Measurements from ENCODE around the gene SPATA1.
"Not testable (repeated sequence)": the region's sequence is repeated elsewhere in the genome, so short reads cannot be mapped to it uniquely, and the experiment has no call there.

The SPATA1 gene

DNA sequence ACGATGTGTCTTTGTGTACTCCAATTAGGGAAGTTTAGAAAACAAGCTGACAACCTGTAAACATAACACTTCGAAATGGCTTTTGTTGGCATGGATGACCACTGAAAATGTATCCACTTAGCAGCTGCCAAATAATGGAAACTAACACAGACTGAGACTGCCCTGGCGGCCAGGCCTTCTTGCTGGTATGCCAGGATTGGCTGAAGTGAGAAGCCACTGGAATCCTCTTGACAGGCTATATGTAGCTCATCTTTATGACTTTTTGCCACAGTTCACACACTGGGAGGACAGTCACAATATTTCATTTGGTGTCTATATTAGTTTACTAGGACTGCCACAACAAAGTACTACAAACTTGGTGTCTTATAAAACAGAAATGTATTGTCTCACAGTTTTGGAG is 80.9 kb downstream of the SPATA1 start:
- no peak for DNase-seq (ENCODE audit: low read depth in 4 of 4, low spot score in 1 of 4)

DNA sequence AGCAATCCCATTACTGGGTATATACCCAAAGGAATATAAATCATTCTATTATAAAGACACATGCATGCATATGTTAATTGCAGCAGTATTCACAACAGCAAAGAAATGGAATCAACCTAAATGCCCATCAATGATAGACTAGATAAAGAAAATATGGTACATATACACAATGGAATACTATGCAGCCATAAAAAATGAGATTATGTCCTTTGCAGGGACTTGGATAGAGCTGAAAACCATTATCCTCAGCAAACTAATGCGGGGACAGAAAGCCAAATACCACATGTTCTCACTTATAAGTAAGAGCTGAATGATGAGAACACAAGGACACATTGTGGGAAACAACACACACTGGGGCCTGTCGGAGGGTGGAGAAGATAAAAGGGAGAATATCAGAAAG is 88.8 kb downstream of the SPATA1 start:
- DNase-seq (ENCODE audit: low read depth in 4 of 4, low spot score in 1 of 4) = not testable (repeated sequence)

DNA sequence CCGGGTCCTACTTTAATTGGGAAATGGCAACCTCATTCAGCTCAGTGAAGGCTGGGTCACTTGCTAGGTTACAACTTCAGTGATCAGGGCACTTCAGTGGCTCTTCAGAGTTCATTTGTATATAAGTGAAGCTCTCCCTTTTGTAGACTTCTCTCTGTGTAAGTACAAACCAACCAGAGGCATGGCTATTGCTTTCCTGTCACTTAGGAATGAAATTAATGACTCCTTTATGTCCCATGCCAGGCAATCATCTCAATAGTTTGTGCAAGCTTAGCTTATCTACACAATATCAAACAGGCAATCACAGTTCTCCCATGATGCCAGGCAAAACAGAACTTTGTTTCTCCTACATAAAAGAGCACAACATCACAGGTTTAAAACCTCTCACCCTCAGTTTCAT is 90.8 kb downstream of the SPATA1 start:
- DNase-seq (ENCODE audit: low read depth in 4 of 4, low spot score in 1 of 4) = no peak

DNA sequence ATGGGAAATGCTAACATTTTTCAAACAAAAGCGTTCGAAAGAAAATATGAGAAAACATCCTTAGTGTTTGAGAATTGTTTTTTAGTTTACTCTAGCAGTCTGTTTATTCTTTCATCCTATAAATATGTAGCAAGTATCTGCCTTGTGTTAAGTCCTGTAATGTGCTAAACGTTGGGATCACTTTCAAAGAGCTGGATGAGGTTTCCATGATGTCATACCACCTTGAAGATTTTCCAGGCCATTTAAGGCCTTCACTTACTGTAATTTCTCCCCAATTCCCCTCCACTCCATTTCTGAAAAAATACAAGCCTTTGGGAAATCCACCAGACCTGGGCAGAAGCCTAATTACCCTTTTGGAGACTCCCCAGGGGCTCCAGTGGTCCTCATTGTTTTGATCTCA is 92.2 kb downstream of the SPATA1 start:
- no peak for DNase-seq (ENCODE audit: low read depth in 4 of 4, low spot score in 1 of 4)

DNA sequence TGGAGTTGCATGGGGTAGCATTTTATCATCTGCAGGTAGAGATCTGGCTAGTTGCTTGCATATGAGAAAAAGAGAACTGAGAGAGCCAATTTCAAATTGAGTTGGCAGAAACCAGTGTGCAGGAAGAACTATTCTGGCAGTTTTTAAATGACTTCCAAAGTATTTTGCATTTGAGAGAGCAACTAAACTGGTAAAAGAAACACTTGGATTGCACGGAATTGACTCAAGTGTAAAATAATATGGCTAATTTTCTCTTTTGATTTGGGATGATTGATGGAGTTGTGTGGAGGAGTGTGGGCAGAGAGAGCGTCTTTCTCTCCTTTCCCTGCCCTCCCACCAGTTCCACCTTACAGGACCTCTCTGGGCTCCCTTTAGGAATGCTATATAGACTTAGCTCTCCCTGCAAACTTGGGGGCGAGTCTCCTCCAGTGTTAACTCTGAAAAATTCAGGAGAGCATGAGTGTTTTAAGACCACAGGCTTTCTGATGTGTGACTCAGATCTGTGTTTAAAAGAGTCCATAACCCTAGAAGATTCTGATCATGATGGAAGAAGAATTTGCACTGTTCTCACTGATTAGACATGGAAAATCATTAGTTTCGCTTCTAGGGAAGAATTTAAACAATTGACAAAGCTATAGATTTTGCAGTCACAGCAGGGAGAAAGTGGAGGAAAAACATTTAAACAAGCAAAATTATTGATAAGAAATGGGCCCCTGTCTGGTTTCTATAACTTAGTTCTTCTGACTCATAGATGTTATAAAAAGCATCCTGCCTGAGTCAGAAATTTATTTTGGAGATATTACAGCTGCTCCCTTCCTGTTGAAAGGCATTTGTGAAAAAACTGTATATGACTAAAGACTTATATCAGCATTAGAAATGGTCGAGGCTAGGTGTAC is 92.9 kb downstream of the SPATA1 start:
- no peak for DNase-seq (ENCODE audit: low read depth in 4 of 4, low spot score in 1 of 4)

DNA sequence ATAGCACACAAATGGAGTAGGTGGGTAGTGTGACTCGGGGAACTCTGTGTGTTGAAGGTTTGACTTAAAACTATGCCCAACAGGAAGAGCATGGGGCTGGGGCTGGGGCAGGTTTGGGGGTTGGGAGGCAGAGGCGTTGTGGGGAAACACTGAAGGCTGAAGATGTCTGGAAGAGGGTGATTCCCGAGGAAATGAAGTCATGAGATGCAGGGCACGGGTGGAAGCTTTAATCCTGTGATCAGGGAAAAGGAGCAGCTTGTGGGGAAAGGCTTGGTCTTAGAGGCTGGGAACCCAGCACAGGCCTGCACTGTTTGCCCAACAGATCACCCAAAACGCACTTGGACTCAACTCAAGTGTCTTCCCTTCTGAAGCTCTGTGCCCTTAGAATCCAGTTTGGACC is 94.6 kb downstream of the SPATA1 start:
- no peak for DNase-seq (ENCODE audit: low read depth in 4 of 4, low spot score in 1 of 4)

DNA sequence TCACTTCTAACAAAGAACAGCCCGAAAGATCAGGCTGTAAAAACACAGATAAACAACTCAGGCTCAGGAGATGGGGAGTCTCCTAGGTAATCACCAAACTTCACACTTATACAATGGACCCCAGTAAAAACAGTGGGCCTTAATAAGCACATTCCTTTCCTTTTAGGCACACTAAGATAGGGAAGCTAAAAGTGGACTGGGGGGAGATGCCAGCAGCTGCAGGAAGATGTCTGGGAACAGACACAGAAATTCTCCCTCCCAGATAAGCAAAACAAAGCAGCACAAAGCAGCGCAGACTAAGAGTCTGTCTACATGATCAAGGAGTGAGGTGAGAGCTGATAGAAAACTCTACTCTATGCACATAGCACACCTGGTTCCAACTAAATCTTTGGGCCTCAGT is 97.0 kb downstream of the SPATA1 start:
- DNase-seq (ENCODE audit: low read depth in 4 of 4, low spot score in 1 of 4) = no peak

DNA sequence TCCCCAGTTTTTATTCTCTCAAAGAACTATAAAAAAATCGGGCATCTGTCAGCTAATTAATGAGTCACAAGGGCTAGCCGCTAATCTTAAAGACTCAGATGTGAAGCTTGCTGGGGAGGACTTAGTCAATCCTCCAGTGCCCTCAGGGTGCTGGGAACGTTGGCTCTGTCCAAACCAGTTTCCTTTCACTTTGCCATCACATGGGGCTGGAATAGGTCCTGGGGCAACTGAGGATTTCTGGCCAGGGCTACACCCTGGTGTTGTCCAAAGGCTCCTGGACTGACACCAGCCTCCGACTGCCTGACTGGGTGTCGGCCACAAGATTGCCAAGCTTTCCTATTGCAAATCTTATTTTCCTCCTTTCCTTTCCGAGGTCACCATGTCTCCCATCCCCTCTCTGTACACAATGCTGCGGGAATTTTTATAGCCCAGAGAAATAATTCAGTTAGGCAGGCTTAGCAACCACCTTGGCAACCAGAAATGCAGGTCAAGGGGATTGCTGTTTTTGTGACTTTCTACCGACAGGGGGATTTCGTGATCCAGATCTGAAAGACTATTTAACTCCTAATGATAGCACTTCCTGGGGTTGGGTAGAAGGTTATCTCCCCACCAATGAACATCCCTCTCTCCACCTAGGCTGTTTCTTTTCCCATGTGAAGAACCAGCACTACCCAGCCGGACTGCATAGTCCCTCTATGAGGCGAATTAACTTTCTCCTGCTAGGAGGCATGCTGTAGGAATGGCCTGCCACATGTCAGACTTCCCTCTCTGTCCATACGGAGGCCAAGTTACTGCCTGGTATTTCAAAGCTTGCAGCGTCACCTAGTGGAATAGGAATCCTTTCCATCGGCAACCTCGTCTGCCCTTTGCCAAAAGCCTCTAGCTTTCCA is 98.0 kb downstream of the SPATA1 start:
- no peak for DNase-seq (ENCODE audit: low read depth in 4 of 4, low spot score in 1 of 4)

DNA sequence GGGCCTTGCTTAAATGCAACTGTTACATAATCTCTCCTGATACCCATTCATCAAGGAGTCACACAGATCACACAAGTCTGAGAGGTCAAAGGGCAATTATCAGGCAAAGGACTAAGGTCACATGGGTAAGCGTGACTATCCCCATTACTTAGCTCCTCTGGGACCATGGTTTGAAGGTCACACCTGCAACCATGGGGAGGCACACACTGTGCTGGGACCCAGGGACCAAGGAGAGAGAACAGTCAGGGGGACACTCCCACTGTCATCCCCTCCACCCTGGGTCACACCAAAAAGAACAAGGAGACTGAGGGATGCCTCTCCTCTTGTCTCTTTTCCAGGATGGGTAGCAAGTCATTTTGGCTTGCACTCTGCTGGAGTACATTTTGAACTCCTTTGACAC is 99.0 kb downstream of the SPATA1 start:
- no peak for DNase-seq (ENCODE audit: low read depth in 4 of 4, low spot score in 1 of 4)

DNA sequence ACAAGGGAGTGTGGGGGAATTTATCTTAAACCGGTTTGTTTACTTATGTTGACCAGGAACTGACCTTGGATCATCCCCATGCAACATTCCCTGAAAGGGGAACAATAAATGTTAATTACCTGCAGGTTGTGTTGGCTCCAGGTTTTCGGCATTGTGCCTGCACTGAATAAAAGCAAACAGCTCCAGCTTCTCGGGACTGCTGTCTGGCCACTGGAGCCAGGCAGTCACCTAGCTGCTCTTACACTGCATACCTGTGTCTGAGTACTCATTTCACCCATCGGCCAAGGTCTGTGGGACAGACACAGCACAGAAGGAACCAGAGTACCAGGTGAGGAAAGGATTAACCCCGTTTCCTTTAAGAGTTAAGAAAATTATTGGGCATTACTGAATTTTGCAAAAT is 100.8 kb downstream of the SPATA1 start:
- no peak for DNase-seq (ENCODE audit: low read depth in 4 of 4, low spot score in 1 of 4)

DNA sequence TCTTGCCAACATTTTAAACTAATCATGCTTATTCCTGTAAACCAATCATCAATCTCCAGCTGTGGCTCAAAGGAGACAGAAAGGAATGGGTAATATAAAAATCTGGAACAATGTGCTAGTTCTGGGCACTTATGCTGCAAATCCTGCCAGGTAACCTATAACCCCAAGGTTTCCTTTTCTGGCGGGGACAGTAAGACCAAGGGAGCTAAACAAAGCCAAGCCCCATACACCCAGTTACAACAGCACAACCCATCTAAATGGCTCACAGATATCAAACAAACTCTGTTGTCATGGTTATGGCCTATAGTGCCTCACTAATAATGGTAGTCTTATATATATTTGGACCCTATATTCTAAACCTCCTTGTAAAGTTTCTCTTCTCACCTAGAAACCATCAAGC is 104.9 kb downstream of the SPATA1 start:
- DNase-seq (ENCODE audit: low read depth in 4 of 4, low spot score in 1 of 4) = no peak

DNA sequence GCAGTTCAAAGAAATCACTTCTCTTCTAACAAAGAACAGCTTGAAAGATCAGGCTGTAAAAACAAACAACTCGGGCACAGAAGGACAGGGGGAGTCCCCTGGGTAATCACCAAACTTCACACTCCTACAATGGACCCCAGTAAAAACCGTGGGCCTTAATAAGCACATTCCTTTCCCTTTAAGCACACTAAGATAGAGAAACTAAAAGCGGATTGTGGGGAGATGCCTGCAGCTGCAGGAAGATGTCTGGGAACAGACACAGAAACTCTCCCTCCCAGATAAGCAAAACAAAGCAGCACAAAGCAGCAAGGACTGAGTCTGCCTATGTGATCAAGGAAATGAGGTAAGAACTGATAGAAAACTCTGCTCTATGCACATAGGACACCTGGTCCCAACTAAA is 105.6 kb downstream of the SPATA1 start:
- no peak for DNase-seq (ENCODE audit: low read depth in 4 of 4, low spot score in 1 of 4)

DNA sequence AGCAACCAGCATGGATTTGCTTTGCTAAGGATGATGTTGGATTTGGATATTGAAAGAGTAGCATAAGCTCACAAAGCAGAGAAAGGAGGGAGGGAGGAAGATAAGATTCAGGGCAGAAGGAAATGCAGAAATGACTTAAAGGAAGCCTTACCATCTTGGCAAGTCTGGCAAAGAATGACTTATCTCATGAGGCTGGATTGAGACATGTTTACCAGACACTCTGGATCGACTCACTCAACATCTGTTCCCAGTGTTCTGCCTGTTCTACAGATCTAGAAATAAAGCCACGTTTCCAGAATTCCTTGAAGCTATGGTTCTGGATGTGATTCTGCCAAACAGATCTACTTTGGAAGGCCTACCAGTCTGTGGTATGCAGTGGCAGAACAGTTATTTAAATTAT is 106.8 kb downstream of the SPATA1 start:
- DNase-seq (ENCODE audit: low read depth in 4 of 4, low spot score in 1 of 4) = no peak

DNA sequence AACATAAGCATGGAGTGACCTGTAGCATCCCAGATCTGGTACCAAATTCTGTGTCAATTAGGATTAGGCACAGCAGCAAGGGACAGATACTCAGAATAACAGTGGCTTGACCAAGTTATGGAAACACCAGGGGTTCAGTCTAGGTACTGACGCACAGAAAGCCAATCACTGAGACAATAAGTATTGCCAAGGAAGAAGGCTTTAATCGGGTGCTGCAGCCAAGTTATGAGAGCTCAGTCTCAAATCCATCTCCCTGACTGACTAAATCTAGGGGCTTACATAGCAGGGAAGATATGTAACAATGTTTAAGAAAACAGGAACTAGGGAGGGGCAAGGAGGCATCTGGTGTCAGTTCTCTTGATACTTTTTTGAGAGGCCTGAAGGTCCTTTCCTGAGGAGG is 107.7 kb downstream of the SPATA1 start:
- DNase-seq (ENCODE audit: low read depth in 4 of 4, low spot score in 1 of 4) = no peak

DNA sequence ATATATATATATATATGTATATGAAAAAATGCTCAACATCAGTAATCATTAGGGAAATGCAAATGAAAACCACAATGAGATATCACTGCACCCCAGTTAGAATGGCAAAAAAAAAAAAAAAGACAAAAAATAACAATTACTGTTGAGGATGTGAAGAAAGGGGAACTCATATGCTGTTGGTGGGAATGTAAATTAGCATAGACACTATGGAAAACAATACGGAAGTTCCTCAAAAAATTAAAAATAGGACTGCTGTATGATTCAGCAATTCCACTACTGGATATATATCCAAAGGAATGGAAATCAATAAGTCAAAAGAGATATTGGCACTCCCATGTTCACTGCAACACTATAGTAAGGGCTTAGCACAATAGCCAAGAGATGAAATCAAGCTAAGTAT is 109.6 kb downstream of the SPATA1 start:
- no peak for DNase-seq (ENCODE audit: low read depth in 4 of 4, low spot score in 1 of 4)
